GM23338 (cell line): ENCODE results near the gene PPP1R16B.

Experiments used
- CREB1 ChIP-seq: fragments of 250-450 bp; sonication (Bioruptor Pico); IDR thresholded peaks from 2 replicates; pipeline ENCODE4 v1.5.0; 2020; ENCODE audit warnings: low read depth, mild to moderate bottlenecking, moderate library complexity
- CTCF ChIP-seq, 2 experiments: fragments of 200-600 bp in 1 of 2; sonication (generic) in 1 of 2; conservative IDR thresholded peaks; 2 replicates each; pipeline versions ENCODE4 v1.5.1 to v1.6.1; 2016 to 2017; ENCODE audit warnings: antibody characterized with exemption in 2 of 2, low read depth in 2 of 2, mild to moderate bottlenecking in 2 of 2, moderate library complexity in 1 of 2
- ETS1 ChIP-seq: IDR thresholded peaks from 2 replicates; pipeline ENCODE4 v1.6.1; 2016; ENCODE audit warnings: antibody characterized with exemption
- EZH2 ChIP-seq: fragments of 200-600 bp; sonication (generic); IDR thresholded peaks from one replicate; pipeline ENCODE4 v1.8.0; 2017; ENCODE audit warnings: antibody characterized with exemption, mild to moderate bottlenecking, low read depth; ENCODE audit not compliant: unreplicated experiment
- EZH2phosphoT487 ChIP-seq: fragments of 200-600 bp; sonication (generic); IDR thresholded peaks from one replicate; pipeline ENCODE4 v1.8.1; 2018; ENCODE audit warnings: antibody characterized with exemption; ENCODE audit not compliant: unreplicated experiment
- JUNB ChIP-seq: IDR thresholded peaks from one replicate; pipeline ENCODE4 v1.6.1; 2016; ENCODE audit warnings: antibody characterized with exemption; ENCODE audit not compliant: unreplicated experiment
- POLR2AphosphoS5 ChIP-seq: IDR thresholded peaks from 2 replicates; pipeline ENCODE4 v1.6.1; 2016; ENCODE audit warnings: antibody characterized with exemption, low read depth
- REST ChIP-seq: IDR thresholded peaks from one replicate; pipeline ENCODE4 v1.6.1; 2018; ENCODE audit warnings: antibody characterized with exemption; ENCODE audit not compliant: unreplicated experiment
- STAT1 ChIP-seq: IDR thresholded peaks from one replicate; pipeline ENCODE4 v1.6.1; 2016; ENCODE audit warnings: antibody characterized with exemption; ENCODE audit not compliant: unreplicated experiment

- TF ChIP-seq CTCF (conservative IDR thresholded peaks at IDR 0.05; ENCODE audit: low read depth in 2 of 2) (no peak), EZH2 (no peak), ETS1 (no peak), POLR2AphosphoS5 (no peak), STAT1 (no peak), EZH2phosphoT487 (no peak), JUNB (no peak), CREB1 (no peak), REST (no peak)
These were observed 87.6 kb downstream of the PPP1R16B start for GRCh38 chr20:38893056-38893564.
